ENCODE results near the gene C1QTNF8. TPM values are rescaled to one million over a fixed set of nuclear protein-coding genes. Genes with fewer than 3 reads are reported as not detected.

Gene C1QTNF8
- total RNA-seq, 1 experiment from 2014 or later, result not detected

- no peak overlapping the region for H2BK12ac ChIP-seq (ENCODE audit: insufficient read length, low read depth, low read length)
- no peaks in the 10 kb centered on the region for H3K79me1 ChIP-seq (ENCODE audit: insufficient read depth, low read depth, low read length, poor library complexity, severe bottlenecking)
- H3K27ac ChIP-seq (ENCODE audit: insufficient read length, low read depth, low read length), result no peak overlapping the region
- no peaks in the 10 kb centered on the region for H3K4me1 ChIP-seq (ENCODE audit: insufficient read depth, low read length)
- no peak overlapping the region for H3T11ph ChIP-seq (ENCODE audit: low read length)
- H2BK5ac ChIP-seq (ENCODE audit: insufficient read length, low read length), result no peak overlapping the region
- Mint-ChIP-seq H3K4me3 (no peak overlapping the region), H3K4me1 (peaks cover 0 to 20% of the 10 kb centered on the region in 2 experiments; a peak in 3 of 4 replicates), H3K9me3 (no peaks in the 10 kb centered on the region; a peak in 1 of 5 replicates), H3K27me3 (ENCODE audit: low read depth) (peaks cover 25% of the 10 kb centered on the region), H3K27ac (no peak overlapping the region), H3K36me3 (ENCODE audit: insufficient read depth in 1 of 3, low read depth in 3 of 3) (no peaks in the 10 kb centered on the region; a peak in 1 of 7 replicates)
- H3K14ac ChIP-seq (ENCODE audit: insufficient read depth, low read length), result no peak overlapping the region
- no peak overlapping the region for H3K23ac ChIP-seq (ENCODE audit: insufficient read length, low read depth, low read length)
- no peaks in the 10 kb centered on the region for H3K9me3 ChIP-seq (ENCODE audit: control insufficient read depth, low read depth, low read length)
- no peak overlapping the region for H3K56ac ChIP-seq (ENCODE audit: insufficient read length, low read depth, low read length)
- H4K20me1 ChIP-seq (ENCODE audit: control insufficient read depth, insufficient read depth, insufficient read length), result no peaks in the 10 kb centered on the region
- no peak overlapping the region for H2BK15ac ChIP-seq (ENCODE audit: low read depth, low read length)
- no peak overlapping the region for H2AFZ ChIP-seq (ENCODE audit: low read length)
- H2BK120ac ChIP-seq (ENCODE audit: low read depth, low read length, poor library complexity, severe bottlenecking), result no peak overlapping the region
- H4K8ac ChIP-seq (replicated peaks; ENCODE audit: insufficient read length, low read depth, low read length), result no peak overlapping the region
- H3K4me2 ChIP-seq (ENCODE audit: insufficient read depth, insufficient read length, low read length), result no peak overlapping the region
- no peaks in the 10 kb centered on the region for H3K79me2 ChIP-seq (ENCODE audit: insufficient read depth, low read length)
- no peak overlapping the region for H4K91ac ChIP-seq (ENCODE audit: insufficient read length, low read depth, low read length)
- no peak overlapping the region for H2BK20ac ChIP-seq (ENCODE audit: low read depth, low read length, poor library complexity, severe bottlenecking)
- H2AK5ac ChIP-seq (ENCODE audit: insufficient read length, low read length), result no peak overlapping the region
- no CpG with 5 or more reads among the region's 13 CpGs for WGBS (ENCODE audit: extremely low coverage, insufficient read length, low lambda C conversion rate)
- H3K4ac ChIP-seq (ENCODE audit: low read depth, low read length), result no peak overlapping the region
- peaks cover 4% of the 10 kb centered on the region for H3K23me2 ChIP-seq (ENCODE audit: insufficient read length, low read depth, low read length, poor library complexity, severe bottlenecking)
- no peak overlapping the region for H3K9ac ChIP-seq (ENCODE audit: extremely low read depth, insufficient read length, low read length)
- no peaks in the 10 kb centered on the region for H3K27me3 ChIP-seq (ENCODE audit: insufficient read depth, low read length)
- no peak for TF ChIP-seq CTCF (conservative IDR thresholded peaks at IDR 0.05)
- H4K5ac ChIP-seq (ENCODE audit: insufficient read length, low read depth, low read length), result no peak overlapping the region
- H3K18ac ChIP-seq (ENCODE audit: insufficient read length, low read depth, low read length), result no peak overlapping the region
- DNase-seq, result no peak
Observed at GRCh38 chr16:1075546-1075945, 20.5 kb downstream of the C1QTNF8 start.
